ENCODE results near the gene AP4E1.

DNA sequence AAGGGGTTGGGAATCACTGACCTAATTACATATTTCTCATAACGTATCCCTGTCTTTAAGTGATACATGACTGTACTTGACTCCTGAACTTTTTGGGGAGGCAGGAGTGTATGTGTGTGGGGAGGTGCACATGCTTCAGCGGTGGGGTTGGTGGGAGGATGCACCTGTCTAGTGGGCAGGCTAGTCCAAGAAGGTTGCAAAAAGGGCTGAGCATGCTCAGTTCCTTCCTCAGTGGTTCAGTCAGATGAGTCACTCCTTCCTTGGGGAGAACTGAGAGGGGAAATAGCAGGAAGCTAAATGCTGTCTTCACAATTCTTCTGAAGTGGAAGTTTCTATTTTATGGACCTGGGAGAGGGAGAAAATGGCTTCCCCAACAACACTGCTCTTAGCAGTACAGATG is 24.6 kb upstream of the AP4E1 start:
- TF ChIP-seq CTCF (IDR thresholded peaks at IDR 0.05; ENCODE audit: extremely low read depth in 1 of 2, insufficient read depth in 1 of 2, low read depth in 1 of 2, low read length in 2 of 2) (no peak), POLR2A (IDR thresholded peaks at IDR 0.05; ENCODE audit: low read depth, low read length) (no peak), MYC (IDR thresholded peaks at IDR 0.05; ENCODE audit: low read depth, low read length) (no peak), POLR2AphosphoS5 (IDR thresholded peaks at IDR 0.05; ENCODE audit: insufficient read depth, low read depth, low read length) (peak; percentile 21), EZH2 (IDR thresholded peaks at IDR 0.05; ENCODE audit: borderline replicate concordance, low read depth, low read length, severe bottlenecking) (no peak), JUN (IDR thresholded peaks at IDR 0.05; ENCODE audit: borderline replicate concordance, insufficient read depth, insufficient read length, low read depth) (peak; percentile 74), GATA2 (IDR thresholded peaks at IDR 0.05; ENCODE audit: insufficient read depth, insufficient read length, low read depth, low read length) (no peak), FOS (IDR thresholded peaks at IDR 0.05; ENCODE audit: borderline replicate concordance, insufficient read depth, low read length) (peak; percentile 91)
- TF ChIP-seq, protein P1, sequence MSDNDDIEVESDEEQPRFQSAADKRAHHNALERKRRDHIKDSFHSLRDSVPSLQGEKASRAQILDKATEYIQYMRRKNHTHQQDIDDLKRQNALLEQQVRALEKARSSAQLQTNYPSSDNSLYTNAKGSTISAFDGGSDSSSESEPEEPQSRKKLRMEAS (IDR thresholded peaks at IDR 0.05; ENCODE audit: insufficient read depth, insufficient read length): no peak

Data from endothelial cell of umbilical vein (primary cell).